D721Med (cell line): ENCODE data around the gene SYTL2.

Experiments used
- DNase-seq: peaks from one replicate; pipeline ENCODE4 v3.0.0; 2011; ENCODE audit warnings: low spot score; ENCODE audit not compliant: insufficient read length
- FAIRE-seq: peaks from 2 replicates; lab custom pipeline; 2011; peaks lifted over from hg19 to GRCh38; lab: Jason Lieb, UNC
- TF ChIP-seq, protein P1 (sequence below): IDR thresholded peaks from 2 replicates; pipeline ENCODE4 v1.5.1; 2012; ENCODE audit warnings: mild to moderate bottlenecking, control low read depth; ENCODE audit not compliant: insufficient read depth; ENCODE audit errors: missing control alignments

SYTL2 gene

DNA sequence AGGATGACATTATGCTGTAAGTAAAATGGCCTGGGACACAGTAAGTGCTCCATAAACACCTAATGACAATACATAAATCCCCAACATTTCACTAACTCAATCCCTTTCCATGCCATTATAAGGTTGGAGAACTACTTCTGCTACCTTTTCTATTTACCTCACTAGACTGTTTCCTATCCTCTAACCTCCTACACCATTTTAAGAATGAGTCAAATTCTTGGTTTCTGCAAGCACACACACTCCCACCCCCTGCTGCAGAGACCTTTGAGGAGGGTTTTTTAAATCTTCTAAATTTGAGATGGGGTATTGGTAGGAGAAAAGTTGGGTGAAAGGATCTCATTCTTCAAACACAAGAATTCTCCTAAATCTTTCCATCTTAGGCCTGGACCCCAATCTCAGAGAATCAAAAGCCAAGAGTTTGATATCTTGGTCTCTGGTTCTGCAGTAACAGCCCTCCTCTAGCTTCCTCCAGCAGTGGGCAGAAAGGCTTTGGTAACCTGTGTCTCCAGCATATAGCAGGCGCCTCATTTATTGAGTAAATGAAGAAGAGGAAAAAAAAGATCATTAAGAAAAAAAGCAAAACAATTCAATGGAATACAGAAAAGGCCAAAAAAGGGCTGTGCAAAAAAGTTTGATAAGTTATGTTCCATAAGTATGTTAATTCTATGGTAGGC, 42.3 kb downstream of the SYTL2 start:
- DNase-seq (no peak), FAIRE-seq (no peak)
- TF ChIP-seq, protein P1, sequence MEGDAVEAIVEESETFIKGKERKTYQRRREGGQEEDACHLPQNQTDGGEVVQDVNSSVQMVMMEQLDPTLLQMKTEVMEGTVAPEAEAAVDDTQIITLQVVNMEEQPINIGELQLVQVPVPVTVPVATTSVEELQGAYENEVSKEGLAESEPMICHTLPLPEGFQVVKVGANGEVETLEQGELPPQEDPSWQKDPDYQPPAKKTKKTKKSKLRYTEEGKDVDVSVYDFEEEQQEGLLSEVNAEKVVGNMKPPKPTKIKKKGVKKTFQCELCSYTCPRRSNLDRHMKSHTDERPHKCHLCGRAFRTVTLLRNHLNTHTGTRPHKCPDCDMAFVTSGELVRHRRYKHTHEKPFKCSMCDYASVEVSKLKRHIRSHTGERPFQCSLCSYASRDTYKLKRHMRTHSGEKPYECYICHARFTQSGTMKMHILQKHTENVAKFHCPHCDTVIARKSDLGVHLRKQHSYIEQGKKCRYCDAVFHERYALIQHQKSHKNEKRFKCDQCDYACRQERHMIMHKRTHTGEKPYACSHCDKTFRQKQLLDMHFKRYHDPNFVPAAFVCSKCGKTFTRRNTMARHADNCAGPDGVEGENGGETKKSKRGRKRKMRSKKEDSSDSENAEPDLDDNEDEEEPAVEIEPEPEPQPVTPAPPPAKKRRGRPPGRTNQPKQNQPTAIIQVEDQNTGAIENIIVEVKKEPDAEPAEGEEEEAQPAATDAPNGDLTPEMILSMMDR = no peak

DNA sequence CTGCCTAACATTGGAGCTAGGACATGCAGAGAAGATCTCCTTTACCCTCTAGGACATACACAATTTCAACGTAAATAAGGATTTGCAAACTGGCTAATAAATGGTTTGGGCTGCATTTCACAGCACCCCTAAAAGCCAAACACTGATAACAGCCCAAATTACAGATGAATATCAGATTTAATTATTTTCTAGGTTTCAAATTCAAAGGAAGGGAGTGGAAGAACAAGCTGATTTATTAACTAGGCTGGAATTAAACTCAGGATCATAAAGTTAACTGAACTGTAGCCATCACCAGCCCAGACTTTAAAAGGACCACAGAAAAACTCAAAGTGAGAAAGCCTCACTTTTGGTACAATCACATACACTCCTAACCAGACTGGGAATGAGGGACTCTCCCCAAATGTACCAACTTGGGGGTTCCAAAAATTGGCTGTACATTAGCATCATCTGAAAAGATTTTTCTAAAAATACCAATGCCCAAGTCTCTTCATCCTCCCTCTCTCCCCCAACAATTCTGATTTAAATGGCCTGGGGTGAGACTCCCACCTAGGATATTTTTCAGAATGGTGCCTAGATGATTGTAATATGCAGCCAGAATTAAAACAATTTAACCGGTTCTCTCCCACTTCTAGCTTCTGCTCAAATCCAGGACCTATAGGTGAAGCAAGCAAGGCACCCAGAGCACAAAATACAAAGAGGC, 43.5 kb downstream of the SYTL2 start:
- DNase-seq (no peak), FAIRE-seq (no peak)
- TF ChIP-seq, protein P1 = no peak

DNA sequence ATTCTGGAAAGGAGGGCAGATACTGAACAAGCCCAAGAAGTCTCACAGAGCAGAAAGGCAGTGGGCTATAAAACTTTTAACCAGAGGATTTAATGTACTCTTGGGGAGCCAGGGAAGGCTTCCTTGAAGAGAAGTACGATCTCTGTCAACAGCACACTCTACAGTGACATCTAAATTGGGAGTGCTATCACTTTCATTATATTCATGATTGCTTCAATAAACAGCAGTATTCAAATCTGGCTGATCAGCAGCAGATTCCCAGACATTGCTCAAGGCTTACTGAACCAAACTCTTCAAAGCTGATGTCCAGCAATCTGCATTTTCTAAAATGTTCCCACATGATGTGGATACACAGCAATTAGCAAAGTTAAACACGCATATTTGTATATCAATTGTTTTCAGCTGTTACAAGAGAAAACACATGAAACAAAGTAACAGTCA, 44.2 kb downstream of the SYTL2 start:
- no peak for FAIRE-seq
- TF ChIP-seq, protein P1 = no peak
- no peak for DNase-seq

DNA sequence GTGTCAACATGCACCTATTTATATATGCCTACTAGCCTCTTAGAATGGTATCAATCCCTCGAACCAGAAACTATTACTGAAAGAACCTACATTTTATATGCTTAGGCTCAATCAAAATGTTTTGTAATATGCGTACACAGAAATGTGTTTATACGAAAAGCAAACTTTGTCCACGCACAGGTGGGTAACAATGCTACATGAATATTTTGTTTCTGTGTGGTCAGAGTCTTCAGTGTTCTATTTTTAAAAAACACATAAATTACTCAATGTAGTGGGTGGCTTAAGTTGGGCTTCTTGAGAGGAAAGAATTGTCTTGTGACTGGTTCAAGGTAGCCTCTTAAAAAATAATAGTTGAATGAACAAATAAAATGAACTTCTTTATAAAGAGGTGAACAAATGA, 46.1 kb downstream of the SYTL2 start:
- no peak for DNase-seq
- TF ChIP-seq, protein P1 = no peak
- no peak for FAIRE-seq

DNA sequence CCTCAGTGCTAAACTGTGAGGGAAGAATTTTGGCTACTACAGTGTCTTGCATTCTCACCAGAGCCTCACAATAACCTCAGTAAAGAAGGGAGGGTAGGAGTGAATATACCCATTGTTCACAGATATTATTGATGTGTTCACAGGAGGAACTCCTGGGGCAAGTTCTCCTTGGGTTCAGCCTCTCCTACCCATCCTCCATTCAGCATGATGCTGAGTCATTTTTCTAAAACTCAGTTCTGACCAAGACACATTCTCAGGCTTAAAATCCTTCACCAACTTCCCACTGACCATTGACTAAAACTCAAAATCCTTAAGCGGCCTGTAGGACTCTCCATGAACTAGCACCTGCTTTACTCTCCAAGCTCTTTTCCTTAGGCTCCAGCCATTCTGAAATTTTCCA, 48.7 kb downstream of the SYTL2 start:
- DNase-seq (no peak), FAIRE-seq (no peak)
- TF ChIP-seq, protein P1 = no peak

DNA sequence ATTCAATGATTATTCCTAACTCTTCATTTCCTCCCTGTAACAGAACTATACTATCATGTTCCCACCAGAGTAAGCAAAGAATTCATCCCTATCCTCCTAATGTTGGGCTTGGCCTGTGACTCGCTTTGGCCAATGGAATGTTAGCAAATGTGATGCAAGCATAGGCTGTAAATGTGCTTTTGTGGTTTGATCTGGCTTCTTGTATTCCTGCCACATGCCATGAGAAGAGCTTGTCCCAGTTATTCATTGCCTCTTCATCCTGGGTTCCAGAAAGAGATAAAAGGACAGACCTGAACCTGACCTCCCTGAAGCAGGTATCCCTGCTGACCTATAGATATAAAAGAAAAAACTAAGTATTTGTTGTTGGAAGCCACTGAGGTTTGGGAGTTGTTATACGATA, 51.0 kb downstream of the SYTL2 start:
- TF ChIP-seq, protein P1 = no peak
- no peak for FAIRE-seq
- DNase-seq = no peak

DNA sequence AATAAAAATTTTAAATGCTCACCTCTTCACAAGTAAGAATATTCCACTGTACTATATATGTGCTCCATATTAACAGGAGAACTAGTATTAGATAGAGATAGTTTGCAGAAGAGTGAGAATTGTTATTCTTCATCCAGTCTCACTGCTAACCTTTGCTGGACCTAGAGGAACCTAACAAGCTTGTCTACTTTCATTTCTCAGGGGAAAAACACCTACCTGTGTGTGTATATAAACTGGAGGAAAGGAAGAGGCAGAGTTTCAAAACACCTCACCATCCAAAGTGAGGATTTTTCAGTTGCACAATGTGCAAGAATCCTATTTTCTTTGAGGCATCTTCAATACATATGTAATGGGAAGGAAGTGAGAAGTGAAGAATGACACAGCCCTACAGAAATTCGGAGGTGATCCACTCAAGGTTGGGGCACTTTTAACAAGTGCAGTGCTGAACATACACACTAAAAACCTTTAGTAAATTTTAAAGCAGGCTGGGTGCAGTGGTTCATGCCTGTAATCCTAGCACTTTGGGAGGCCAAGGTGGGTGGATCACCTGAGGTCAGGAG, 52.4 kb downstream of the SYTL2 start:
- FAIRE-seq = no peak
- DNase-seq = no peak

More for the DNA sequence above, 52.4 kb downstream of the SYTL2 start:
- TF ChIP-seq, protein P1 = no peak
